ENCODE results near the gene NAALADL2.
"Not testable (repeated sequence)": the region's sequence is repeated elsewhere in the genome, so short reads cannot be mapped to it uniquely, and the experiment has no call there.

The NAALADL2 gene

GRCh38 chr3:175411405-175411804, 552.3 kb downstream of the NAALADL2 start:
- DNase-seq (ENCODE audit: low read depth), result no peak
- H3K4me3 ChIP-seq (ENCODE audit: low read depth, low read length), result no peak overlapping the region
- no peak for TF ChIP-seq CTCF (IDR thresholded peaks at IDR 0.05; ENCODE audit: insufficient read depth, low read depth, low read length, missing control alignments)

DNA sequence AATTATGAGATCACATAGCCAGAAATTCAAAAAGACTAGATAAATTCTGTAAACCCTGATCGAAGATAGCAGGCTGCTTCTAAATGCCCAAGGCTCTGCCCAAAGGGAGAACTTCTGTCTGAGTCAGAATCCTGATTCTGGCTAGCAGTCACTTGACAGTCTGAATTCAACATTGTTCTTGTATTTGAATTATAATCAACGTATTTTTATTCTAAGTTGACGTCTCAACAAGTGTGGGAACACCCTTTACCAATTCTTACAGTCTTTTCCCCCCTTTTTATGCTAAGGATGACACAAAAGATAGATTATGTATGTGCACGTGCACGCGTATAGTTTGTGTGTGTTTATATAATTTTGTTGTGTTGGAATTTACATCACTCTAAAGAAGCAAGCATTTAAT, 552.8 kb downstream of the NAALADL2 start:
- no peak for TF ChIP-seq CTCF (IDR thresholded peaks at IDR 0.05; ENCODE audit: insufficient read depth, low read depth, low read length, missing control alignments)
- H3K4me3 ChIP-seq (ENCODE audit: low read depth, low read length), result no peak overlapping the region
- no peak for DNase-seq (ENCODE audit: low read depth)

- no peak overlapping the region for H3K4me3 ChIP-seq (ENCODE audit: low read depth, low read length)
- no peak for TF ChIP-seq CTCF (IDR thresholded peaks at IDR 0.05; ENCODE audit: insufficient read depth, low read depth, low read length, missing control alignments)
- DNase-seq (ENCODE audit: low read depth), result no peak
These were observed 554.8 kb downstream of the NAALADL2 start for GRCh38 chr3:175413926-175414325.

GRCh38 chr3:175416600-175416999, 557.5 kb downstream of the NAALADL2 start:
- no peak for TF ChIP-seq CTCF (IDR thresholded peaks at IDR 0.05; ENCODE audit: insufficient read depth, low read depth, low read length, missing control alignments)
- DNase-seq (ENCODE audit: low read depth), result no peak
- no peak overlapping the region for H3K4me3 ChIP-seq (ENCODE audit: low read depth, low read length)

DNA sequence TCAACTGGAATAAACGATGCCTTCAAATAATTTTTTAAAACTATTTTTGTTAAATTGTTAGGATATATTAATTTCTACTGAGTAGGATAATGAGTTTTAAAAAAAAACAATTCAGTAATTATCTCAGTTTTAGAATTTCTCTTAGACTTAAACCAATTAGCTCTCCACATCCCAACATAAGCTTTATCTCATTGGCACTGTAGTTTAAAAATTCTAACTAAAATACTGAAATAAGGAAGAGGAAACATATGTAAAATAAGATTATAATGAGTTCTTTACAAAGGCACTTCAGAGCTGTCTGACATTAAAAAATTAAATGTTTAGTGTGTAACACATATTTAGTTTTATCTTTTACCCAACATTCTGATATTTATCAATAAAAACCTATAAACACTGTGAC, 558.3 kb downstream of the NAALADL2 start:
- DNase-seq (ENCODE audit: low read depth), result no peak
- no peak for TF ChIP-seq CTCF (IDR thresholded peaks at IDR 0.05; ENCODE audit: insufficient read depth, low read depth, low read length, missing control alignments)
- H3K4me3 ChIP-seq (ENCODE audit: low read depth, low read length), result no peak overlapping the region

DNA sequence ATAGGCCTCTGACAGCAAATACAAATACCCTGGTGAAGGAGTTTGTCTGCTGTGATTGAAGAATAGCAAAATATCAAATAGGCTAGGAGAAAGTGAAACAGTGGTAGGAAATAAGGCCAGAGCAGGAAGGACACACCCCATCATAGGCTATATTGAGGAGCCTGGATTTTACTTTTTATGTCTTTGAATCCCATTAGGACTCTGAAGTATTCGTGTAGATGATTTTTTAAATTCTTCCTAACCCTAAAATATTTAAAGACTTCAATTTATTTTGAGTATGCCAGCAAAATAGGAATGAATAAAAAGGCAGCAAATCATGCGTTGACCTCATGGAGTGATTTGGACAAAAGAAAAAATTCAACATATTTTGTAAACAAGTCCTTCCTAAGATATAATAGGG, 562.8 kb downstream of the NAALADL2 start:
- no peak for TF ChIP-seq CTCF (IDR thresholded peaks at IDR 0.05; ENCODE audit: insufficient read depth, low read depth, low read length, missing control alignments)
- H3K4me3 ChIP-seq (ENCODE audit: low read depth, low read length), result no peak overlapping the region
- DNase-seq (ENCODE audit: low read depth), result no peak

- no peak for TF ChIP-seq CTCF (IDR thresholded peaks at IDR 0.05; ENCODE audit: insufficient read depth, low read depth, low read length, missing control alignments)
- H3K4me3 ChIP-seq (ENCODE audit: low read depth, low read length), result no peak overlapping the region
- DNase-seq (ENCODE audit: low read depth), result peak; percentile 8
These were observed 563.6 kb downstream of the NAALADL2 start for GRCh38 chr3:175422744-175423143.

DNA sequence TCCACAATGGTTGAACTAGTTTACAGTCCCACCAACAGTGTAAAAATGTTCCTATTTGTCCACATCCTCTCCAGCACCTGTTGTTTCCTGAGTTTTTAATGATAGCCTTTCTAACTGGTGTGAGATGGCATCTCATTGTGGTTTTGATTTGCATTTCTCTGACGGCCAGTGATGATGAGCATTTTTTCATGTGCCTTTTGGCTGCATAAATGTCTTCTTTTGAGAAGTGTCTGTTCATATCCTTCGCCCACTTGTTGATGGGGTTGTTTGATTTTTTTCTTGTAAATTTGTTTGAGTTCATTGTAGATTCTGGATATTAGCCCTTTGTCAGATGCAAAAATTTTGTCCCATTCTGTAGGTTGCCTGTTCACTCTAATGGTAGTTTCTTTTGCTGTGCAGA, 564.7 kb downstream of the NAALADL2 start:
- H3K4me3 ChIP-seq (ENCODE audit: low read depth, low read length); DNase-seq (ENCODE audit: low read depth): not testable (repeated sequence)

Data from GM12865 (cell line).